Activated naive CD8-positive, alpha-beta T cell treated with anti-CD3 and anti-CD28 coated beads, Interleukin-2, amount 10 ng/mL, durations not matched to agents 7 days and 5 days (primary cell): ENCODE data around the gene UBR3. TPM values are rescaled to one million over a fixed set of nuclear protein-coding genes. Genes with fewer than 3 reads are reported as not detected.

Experiments used
- ATAC-seq: fragments of 150-1000 bp; cut with Tn5 transposase; one replicate; pipeline ENCODE4 v1.10.0; 2021; ENCODE audit warnings: low read depth, moderate library complexity
- POLR2A ChIA-PET: fragments of 350-600 bp; sonication (Branson Sonifier 250); formaldehyde crosslinking; loops from one replicate; lab custom pipeline; 2021; ENCODE audit warnings: antibody characterized with exemption; lab: Charles Lee
- DNase-seq: peaks from one replicate; pipeline ENCODE4 v3.0.0; 2021
- H3K27ac Mint-ChIP-seq: one replicate; pipeline ENCODE4 v1.8.0; 2022; ENCODE audit warnings: mild to moderate bottlenecking, mixed read lengths
- H3K27me3 Mint-ChIP-seq: one replicate; pipeline ENCODE4 v1.8.0; 2022; ENCODE audit warnings: mild to moderate bottlenecking, moderate library complexity, mixed read lengths
- H3K36me3 Mint-ChIP-seq: one replicate; pipeline ENCODE4 v1.8.0; 2021; ENCODE audit warnings: mild to moderate bottlenecking, mixed read lengths
- H3K4me1 Mint-ChIP-seq: one replicate; pipeline ENCODE4 v1.8.0; 2021; ENCODE audit warnings: mixed read lengths
- H3K4me3 Mint-ChIP-seq: one replicate; pipeline ENCODE4 v1.8.0; 2022; ENCODE audit warnings: mild to moderate bottlenecking, moderate library complexity, mixed read lengths
- H3K9me3 Mint-ChIP-seq: one replicate; pipeline ENCODE4 v1.8.0; 2021; ENCODE audit warnings: mixed read lengths
- total RNA-seq, 2 experiments: library from RNA; stranded (reverse); gene quantifications; one replicate each; pipeline ENCODE4 v1.2.3, GENCODE V29; 2021

The UBR3 gene
- total RNA-seq, 2 experiments from 2014 or later = 23.8 to 26.7 TPM

- Mint-ChIP-seq H3K4me3 (no peak overlapping the region), H3K9me3 (no peaks in the 10 kb centered on the region), H3K27ac (no peak overlapping the region), H3K4me1 (no peaks in the 10 kb centered on the region), H3K27me3 (no peaks in the 10 kb centered on the region), H3K36me3 (peaks cover 3% of the 10 kb centered on the region)
- POLR2A ChIA-PET = no interaction called here
- DNase-seq = no peak
- no peak for ATAC-seq
Measured at GRCh38 chr2:170013802-170014551, 186.7 kb downstream of the UBR3 start.

DNA sequence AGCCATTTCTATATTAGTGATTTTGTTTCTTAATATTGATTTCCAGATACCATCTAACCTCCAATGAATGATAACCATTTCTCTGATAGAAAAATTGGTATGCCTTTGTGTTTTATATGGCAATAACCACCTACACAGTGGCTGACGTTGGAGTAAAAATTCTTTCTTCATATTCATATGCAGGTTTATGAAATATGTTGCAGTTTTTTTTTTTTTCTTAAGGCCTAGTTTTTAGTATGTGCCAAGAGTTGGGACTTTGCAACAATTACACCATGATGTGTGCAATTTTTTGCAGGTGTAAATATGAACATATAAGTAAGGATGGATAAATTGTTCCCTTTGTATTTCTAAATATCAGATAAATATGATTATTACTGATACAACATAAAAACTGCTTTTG, 187.5 kb downstream of the UBR3 start:
- H3K4me3 Mint-ChIP-seq = no peak overlapping the region

DNA sequence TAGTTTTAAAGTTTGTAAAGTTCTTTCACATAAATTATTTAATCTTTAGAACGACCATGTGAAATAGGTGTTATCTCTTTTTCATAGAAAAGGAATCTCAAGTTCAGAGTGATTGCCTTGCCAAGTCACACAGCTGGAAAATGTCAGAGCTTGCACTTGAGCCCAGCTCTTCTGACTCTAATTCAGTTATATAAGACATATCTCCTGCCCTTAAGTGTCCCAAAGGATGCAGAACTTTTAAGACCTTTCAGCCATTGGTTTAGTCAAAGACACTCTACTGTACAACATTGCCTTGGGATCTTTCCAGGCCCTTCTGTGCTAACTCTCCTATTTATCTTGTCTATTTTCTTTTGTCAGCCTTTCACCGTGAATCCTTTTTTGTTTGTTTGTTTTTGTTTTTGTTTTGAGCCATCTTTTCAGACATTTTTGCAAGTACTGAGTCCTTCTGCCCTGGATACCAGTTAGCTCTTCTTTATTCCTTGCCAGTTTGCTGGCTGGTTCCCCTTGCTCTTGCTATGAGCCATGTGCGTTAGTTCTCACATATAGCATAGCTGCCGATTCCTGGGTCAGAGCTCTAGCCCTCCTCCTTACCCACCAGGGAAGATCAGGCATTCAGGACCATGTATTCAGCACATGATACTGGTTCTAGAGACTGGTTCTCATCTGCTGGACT, 190.7 kb downstream of the UBR3 start:
- Mint-ChIP-seq H3K9me3 (no peaks in the 10 kb centered on the region), H3K36me3 (no peaks in the 10 kb centered on the region), H3K4me3 (no peak overlapping the region), H3K27me3 (no peaks in the 10 kb centered on the region), H3K27ac (no peak overlapping the region), H3K4me1 (no peaks in the 10 kb centered on the region)
- POLR2A ChIA-PET = interaction anchor here (0.7 kb wide), 1 partner anchor 1292 kb away, joined by 4 read pairs; no protein-coding TSS in a partner anchor
- ATAC-seq = no peak
- no peak for DNase-seq

More for the DNA sequence above, 187.5 kb downstream of the UBR3 start:
- H3K4me1 Mint-ChIP-seq = no peaks in the 10 kb centered on the region
- POLR2A ChIA-PET = no interaction called here
- H3K36me3 Mint-ChIP-seq = peaks cover 3% of the 10 kb centered on the region
- H3K9me3 Mint-ChIP-seq = no peaks in the 10 kb centered on the region
- H3K27me3 Mint-ChIP-seq = no peaks in the 10 kb centered on the region
- DNase-seq (no peak), ATAC-seq (no peak)
- no peak overlapping the region for H3K27ac Mint-ChIP-seq

DNA sequence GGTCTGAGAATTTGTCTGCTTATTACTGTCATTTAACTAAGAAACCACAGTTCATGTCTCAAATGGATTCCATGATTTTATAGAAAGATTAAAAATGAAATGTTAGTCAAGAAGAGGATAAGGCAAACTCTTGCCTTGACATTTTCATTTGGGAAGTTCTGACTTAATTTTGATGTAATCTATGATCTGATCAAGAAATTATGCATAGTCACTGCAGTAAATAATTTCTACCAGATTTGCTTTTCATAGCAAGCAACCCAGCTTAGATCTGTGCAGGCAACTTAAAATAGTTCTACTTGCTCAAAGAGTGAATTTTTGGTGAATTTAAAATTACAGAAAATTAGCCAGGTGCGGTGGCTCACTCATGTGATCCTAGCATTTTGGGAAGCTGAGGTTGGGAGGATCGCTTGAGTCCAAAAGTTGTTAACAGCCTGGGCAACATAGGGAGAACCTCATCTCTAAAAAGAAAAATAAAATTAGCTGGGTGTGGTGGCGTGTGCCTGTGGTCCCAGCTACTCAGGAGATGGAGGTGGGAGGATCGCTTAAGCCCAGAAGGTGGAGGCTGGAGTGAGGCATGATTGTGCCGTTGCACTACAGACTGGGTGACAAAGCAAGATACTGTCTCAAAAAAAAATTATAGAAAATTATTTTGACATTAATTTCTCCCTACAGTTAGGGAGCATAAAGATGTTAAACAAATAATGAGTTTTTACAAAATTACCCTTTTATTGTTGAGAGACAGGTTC, 192.0 kb downstream of the UBR3 start:
- no peak for ATAC-seq
- no peaks in the 10 kb centered on the region for H3K36me3 Mint-ChIP-seq
- H3K4me1 Mint-ChIP-seq = no peaks in the 10 kb centered on the region
- H3K27ac Mint-ChIP-seq = no peak overlapping the region
- H3K27me3 Mint-ChIP-seq = no peaks in the 10 kb centered on the region
- no peaks in the 10 kb centered on the region for H3K9me3 Mint-ChIP-seq
- no peak for DNase-seq
- POLR2A ChIA-PET = no interaction called here
- no peak overlapping the region for H3K4me3 Mint-ChIP-seq

- Mint-ChIP-seq H3K36me3 (no peaks in the 10 kb centered on the region), H3K4me3 (no peak overlapping the region)
- POLR2A ChIA-PET = no interaction called here
Measured at GRCh38 chr2:170020777-170021176, 193.5 kb downstream of the UBR3 start.

DNA sequence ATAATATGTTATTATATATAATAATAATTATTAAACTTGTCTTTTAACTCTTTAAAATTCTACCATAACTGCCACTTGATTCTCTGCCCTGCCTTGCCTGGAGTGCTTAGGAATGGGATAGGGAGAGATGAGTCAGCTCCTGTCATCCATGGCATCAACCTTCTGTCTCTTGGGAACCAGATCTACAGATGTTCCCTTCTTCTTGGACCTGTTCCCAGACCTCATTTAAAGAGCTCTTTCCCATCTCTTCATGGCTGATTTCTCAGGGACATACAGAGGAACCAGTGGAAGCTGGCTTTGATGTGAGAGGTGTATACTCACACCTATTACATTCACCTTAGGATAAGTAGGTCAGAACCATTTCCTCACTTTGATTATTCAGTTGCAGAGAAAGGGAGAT, 195.4 kb downstream of the UBR3 start:
- H3K36me3 Mint-ChIP-seq = no peaks in the 10 kb centered on the region
- H3K4me3 Mint-ChIP-seq = no peak overlapping the region
- POLR2A ChIA-PET = no interaction called here
- ATAC-seq (no peak), DNase-seq (no peak)
- H3K27me3 Mint-ChIP-seq = no peaks in the 10 kb centered on the region
- no peaks in the 10 kb centered on the region for H3K4me1 Mint-ChIP-seq
- no peak overlapping the region for H3K27ac Mint-ChIP-seq
- no peaks in the 10 kb centered on the region for H3K9me3 Mint-ChIP-seq

More at GRCh38 chr2:170020777-170021176, 193.5 kb downstream of the UBR3 start:
- Mint-ChIP-seq H3K9me3 (no peaks in the 10 kb centered on the region), H3K27me3 (no peaks in the 10 kb centered on the region), H3K4me1 (no peaks in the 10 kb centered on the region), H3K27ac (no peak overlapping the region)
- DNase-seq = no peak
- no peak for ATAC-seq

DNA sequence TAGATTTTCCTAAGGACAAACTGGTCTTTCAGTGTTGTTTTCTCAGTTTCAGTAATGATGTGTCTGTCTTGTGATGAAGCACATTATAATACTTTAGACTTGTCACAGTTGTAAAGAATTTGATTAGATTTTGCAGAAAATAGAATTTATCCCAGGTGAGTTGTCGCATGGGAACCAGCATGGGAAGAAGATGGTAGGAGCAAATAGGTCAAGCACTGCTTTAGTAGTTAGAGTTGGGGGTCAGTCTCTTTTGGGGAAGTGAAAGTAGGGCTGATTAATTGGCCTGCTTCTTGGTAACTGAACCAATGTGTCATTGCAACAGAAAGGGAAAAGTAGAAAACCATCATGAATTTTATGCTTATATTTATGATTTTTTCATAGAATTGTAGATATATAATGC, 197.5 kb downstream of the UBR3 start:
- H3K36me3 Mint-ChIP-seq = no peaks in the 10 kb centered on the region
- no peaks in the 10 kb centered on the region for H3K4me1 Mint-ChIP-seq
- no peaks in the 10 kb centered on the region for H3K27me3 Mint-ChIP-seq
- no peak overlapping the region for H3K27ac Mint-ChIP-seq
- no peaks in the 10 kb centered on the region for H3K9me3 Mint-ChIP-seq
- ATAC-seq (no peak), DNase-seq (no peak)
- H3K4me3 Mint-ChIP-seq = no peak overlapping the region
- POLR2A ChIA-PET = no interaction called here

GRCh38 chr2:170025223-170025622, 198.0 kb downstream of the UBR3 start:
- DNase-seq (no peak), ATAC-seq (no peak)
- H3K36me3 Mint-ChIP-seq = peaks cover 3% of the 10 kb centered on the region
- no peaks in the 10 kb centered on the region for H3K4me1 Mint-ChIP-seq
- H3K27me3 Mint-ChIP-seq = no peaks in the 10 kb centered on the region
- H3K27ac Mint-ChIP-seq = no peak overlapping the region
- H3K4me3 Mint-ChIP-seq = no peak overlapping the region
- no peaks in the 10 kb centered on the region for H3K9me3 Mint-ChIP-seq
- POLR2A ChIA-PET = no interaction called here

DNA sequence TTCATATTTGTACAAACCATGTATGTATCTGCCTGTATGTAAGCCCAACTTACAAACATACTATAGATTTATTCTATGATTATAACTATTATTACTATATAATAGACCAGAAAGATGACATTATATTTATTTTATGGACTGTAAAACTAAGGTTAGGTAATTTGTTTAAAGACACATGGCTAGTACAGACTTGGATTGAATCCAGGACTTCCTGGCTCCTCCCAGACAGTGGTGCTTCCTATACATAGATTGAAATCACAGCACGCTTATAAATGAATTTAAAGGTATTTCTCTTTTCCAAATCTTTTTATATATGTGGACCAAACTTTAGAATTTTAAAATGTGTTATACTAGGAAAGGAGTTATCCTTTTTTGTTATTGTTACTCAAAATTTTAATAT, 199.1 kb downstream of the UBR3 start:
- Mint-ChIP-seq H3K4me3 (no peak overlapping the region), H3K36me3 (peaks cover 8% of the 10 kb centered on the region), H3K27ac (no peak overlapping the region), H3K27me3 (no peaks in the 10 kb centered on the region), H3K9me3 (no peaks in the 10 kb centered on the region), H3K4me1 (no peaks in the 10 kb centered on the region)
- POLR2A ChIA-PET = no interaction called here
- DNase-seq (no peak), ATAC-seq (no peak)

GRCh38 chr2:170029551-170029950, 202.3 kb downstream of the UBR3 start:
- Mint-ChIP-seq H3K27ac (no peak overlapping the region), H3K4me3 (no peak overlapping the region)
- POLR2A ChIA-PET = no interaction called here

GRCh38 chr2:170030040-170030439, 202.8 kb downstream of the UBR3 start:
- POLR2A ChIA-PET = no interaction called here
- Mint-ChIP-seq H3K36me3 (peaks cover 11% of the 10 kb centered on the region), H3K27me3 (no peaks in the 10 kb centered on the region), H3K4me1 (no peaks in the 10 kb centered on the region), H3K4me3 (no peak overlapping the region), H3K9me3 (no peaks in the 10 kb centered on the region), H3K27ac (no peak overlapping the region)
- ATAC-seq (no peak), DNase-seq (no peak)

More at GRCh38 chr2:170029551-170029950, 202.3 kb downstream of the UBR3 start:
- Mint-ChIP-seq H3K4me1 (no peaks in the 10 kb centered on the region), H3K27me3 (no peaks in the 10 kb centered on the region), H3K36me3 (peaks cover 11% of the 10 kb centered on the region), H3K9me3 (no peaks in the 10 kb centered on the region)
- DNase-seq (no peak), ATAC-seq (no peak)

GRCh38 chr2:170031288-170031687, 204.0 kb downstream of the UBR3 start:
- no peaks in the 10 kb centered on the region for H3K27me3 Mint-ChIP-seq
- H3K27ac Mint-ChIP-seq = no peak overlapping the region
- no peak overlapping the region for H3K4me3 Mint-ChIP-seq
- POLR2A ChIA-PET = no interaction called here
- no peaks in the 10 kb centered on the region for H3K9me3 Mint-ChIP-seq
- DNase-seq = no peak
- no peak for ATAC-seq
- H3K36me3 Mint-ChIP-seq = peaks cover 11% of the 10 kb centered on the region
- H3K4me1 Mint-ChIP-seq = no peaks in the 10 kb centered on the region

DNA sequence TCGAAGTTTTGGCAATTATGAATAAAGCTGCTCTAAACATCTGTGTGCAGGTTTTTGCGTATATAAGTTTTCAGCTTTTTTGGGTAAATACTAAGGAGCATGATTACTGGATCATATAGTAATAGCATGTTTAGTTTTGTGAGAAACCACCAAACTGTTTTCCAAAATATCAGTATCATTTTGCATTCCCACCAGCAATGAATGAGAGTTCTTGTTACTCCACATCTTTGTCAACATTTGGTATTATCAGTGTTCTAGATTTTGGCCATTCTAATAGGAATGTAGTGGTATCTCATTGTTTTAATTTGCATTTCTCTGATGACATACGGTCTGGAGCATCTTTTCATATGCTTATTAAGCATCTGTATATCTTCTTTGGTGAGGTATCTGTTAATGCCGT, 207.3 kb downstream of the UBR3 start:
- Mint-ChIP-seq H3K36me3 (peaks cover 11% of the 10 kb centered on the region), H3K27me3 (no peaks in the 10 kb centered on the region), H3K4me3 (no peak overlapping the region), H3K27ac (no peak overlapping the region), H3K9me3 (no peaks in the 10 kb centered on the region), H3K4me1 (no peaks in the 10 kb centered on the region)
- DNase-seq = no peak
- POLR2A ChIA-PET = no interaction called here
- ATAC-seq = no peak
